ENCODE results near the gene EPB41L4B.
"Not testable (repeated sequence)": the region's sequence is repeated elsewhere in the genome, so short reads cannot be mapped to it uniquely, and the experiment has no call there.

The EPB41L4B gene

DNA sequence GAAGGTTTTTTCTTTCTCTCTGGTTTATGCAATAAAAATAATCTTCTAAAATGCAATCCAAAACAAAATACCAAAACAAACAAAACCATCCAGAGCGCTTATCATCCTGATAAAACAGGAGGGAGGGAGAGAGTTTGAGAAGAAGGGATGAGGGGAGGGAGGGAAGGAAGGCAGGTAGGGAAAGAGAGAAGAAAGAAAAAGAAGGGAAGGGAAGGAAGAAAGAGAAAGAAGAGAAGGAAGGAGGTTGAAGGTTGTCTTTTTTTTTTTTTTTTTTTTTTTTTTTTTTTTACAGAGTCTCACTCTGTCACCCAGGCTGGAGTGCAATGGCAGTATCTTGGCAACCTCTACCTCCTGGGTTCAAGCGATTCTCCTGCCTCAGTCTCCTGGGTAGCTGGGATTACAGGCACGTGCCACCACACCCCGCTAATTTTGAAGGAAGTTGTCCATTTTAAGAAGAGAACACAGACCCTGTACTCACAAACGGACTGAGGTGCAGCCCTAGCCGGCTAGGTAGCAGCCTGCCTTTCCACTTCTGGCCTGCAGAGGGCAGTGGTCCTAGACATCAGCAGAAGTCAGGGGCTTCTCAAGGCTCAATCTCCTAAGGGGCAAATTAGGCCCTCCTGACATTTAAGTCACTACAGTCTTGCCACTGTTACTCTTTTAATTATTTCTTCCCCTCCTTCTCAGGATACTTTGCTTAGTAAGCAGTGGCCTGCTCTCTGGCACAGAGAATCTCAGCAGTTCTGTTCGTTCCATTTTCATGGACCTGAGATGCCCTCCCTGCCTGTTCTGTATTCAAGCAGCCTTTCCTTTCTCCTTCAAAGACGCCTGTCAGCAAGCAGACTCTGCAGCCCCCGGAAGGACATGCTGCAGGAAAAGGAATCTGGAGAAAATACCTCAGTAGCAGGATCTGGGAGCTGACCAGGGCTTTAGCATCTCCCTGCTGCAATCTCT lies 76.4 kb downstream of the EPB41L4B start:
- DNase-seq (ENCODE audit: low spot score): peak; percentile 64

- DNase-seq (ENCODE audit: low spot score): no peak
Observed at GRCh38 chr9:109242741-109243140, 78.1 kb downstream of the EPB41L4B start.

GRCh38 chr9:109242014-109242413 lies 78.8 kb downstream of the EPB41L4B start:
- no peak for DNase-seq (ENCODE audit: low spot score)

DNA sequence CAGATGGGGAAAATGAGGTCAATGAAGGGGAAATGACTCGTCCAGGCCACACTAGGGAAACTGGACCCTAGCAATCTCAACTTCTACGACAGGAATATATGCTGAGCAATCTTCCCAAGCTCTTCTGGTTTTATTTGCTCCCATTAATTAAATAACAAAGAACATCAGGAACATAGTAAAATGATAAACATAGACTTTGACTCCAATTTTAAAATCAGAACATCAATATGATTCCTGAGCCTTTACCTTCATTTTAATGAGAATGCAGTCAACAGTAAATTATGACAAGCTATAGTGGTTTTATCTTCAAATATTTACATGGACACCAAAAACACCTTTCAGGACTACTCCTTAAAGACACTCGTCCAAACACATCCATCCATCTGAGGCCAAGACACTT lies 79.7 kb downstream of the EPB41L4B start:
- no peak for DNase-seq (ENCODE audit: low spot score)

- DNase-seq (ENCODE audit: low spot score): no peak
Observed at GRCh38 chr9:109239240-109239639, 81.6 kb downstream of the EPB41L4B start.

GRCh38 chr9:109238655-109239054 lies 82.2 kb downstream of the EPB41L4B start:
- DNase-seq (ENCODE audit: low spot score): no peak

GRCh38 chr9:109238125-109238524 lies 82.7 kb downstream of the EPB41L4B start:
- no peak for DNase-seq (ENCODE audit: low spot score)

DNA sequence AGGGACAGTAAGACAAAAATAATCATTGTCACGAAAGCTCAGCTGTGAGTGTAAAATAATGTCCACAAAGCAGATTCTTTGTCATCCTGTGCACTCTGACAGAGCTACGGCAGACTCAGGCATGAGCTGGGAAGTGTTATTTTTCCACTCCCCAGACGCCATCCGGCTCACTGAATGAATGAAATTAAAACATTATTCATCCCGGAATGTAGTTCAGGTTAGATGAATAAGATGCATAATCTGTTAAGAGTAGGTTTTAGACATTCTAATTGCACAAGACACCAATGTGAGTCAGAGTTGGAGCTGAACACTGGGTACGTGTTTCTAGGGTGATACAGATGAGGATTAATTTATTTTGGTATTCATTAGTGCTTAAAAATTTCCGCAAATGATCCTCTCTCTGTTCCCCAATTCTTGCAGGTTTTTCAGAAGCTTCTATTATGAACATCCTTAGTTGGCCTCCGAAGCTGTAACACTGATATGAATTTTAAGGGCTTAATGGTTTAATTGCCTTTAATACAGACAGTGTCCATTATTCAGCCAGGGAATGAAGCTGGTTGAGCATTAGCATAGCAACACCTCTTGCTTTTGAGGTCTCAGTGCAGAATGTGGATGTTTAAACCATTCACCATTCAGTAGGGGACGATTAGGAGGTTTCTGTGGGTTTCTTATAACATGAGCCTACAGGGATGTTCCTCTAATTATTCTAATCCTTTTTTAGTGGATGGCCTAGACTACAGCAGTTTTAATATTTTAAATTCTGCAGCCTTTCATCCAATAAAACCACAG lies 88.2 kb downstream of the EPB41L4B start:
- no peak for DNase-seq (ENCODE audit: low spot score)

GRCh38 chr9:109231593-109231992 lies 89.3 kb downstream of the EPB41L4B start:
- DNase-seq (ENCODE audit: low spot score): no peak

- no peak for DNase-seq (ENCODE audit: low spot score)
Observed at GRCh38 chr9:109230277-109230676, 90.6 kb downstream of the EPB41L4B start.

GRCh38 chr9:109229682-109230081 lies 91.2 kb downstream of the EPB41L4B start:
- no peak for DNase-seq (ENCODE audit: low spot score)

DNA sequence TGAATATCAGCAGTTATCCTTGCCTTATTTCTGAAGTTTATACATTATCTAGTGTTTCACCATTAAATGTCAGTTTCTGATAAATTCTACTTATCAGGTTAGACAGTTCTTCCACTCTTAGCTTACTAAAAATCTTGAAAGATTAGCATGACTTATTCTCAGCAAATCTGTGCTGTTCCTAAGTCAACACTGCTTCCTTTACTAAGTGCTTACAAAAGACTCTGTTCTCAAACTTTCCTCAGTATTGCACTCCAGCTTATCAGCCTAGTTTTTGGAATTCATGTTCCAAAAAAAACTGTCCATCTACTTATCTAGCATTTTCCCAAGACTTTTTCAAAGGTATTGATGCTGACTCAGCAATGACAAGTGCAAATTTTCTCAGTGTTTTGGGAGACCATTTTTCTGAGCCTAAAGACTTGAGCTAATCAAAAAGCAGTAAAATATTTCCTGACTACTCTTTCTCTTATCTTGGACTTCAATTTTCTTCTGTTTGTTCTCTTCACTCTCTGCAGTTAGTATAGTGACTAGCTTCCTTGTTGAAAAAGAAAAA lies 92.7 kb downstream of the EPB41L4B start:
- DNase-seq (ENCODE audit: low spot score): no peak

DNA sequence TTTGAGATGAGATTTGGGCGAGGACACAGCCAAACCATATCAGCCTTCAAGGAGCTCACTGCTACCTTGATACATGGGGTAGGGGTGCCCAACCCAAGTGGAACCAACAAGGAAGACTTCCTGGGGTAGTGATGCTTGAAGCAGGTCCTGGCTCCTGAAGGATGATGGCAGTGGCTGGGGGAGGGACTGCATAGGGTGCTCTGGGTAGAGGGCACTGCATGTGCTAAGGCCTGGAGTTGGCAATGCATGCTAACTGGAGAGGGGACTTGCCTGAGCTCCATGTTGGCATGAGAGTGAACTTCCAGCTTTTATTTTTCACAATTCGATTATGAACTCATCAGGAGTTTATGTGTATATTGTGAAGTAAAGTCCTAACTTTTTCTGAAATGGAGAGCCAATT lies 95.2 kb downstream of the EPB41L4B start:
- DNase-seq (ENCODE audit: low spot score): no peak

DNA sequence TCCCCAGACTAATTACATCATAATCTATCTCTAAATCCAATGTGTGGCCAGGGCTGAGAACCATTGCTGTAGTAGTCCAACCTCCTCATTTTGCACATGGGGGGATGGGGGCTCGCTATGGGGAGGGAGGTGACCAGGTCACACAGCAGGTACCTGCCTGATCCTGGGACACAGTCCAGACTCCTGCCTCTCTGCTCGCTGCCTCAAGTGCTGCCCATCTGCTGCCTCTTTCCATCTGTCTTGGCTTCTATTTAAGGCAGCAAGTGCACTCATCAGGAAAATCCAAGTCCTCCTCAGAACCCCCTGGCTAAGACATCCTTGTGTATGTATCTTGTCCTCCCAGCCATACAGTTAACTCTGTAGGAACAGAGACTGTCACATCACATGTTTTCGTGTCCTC lies 96.1 kb downstream of the EPB41L4B start:
- no peak for DNase-seq (ENCODE audit: low spot score)

GRCh38 chr9:109218242-109218641 lies 102.6 kb downstream of the EPB41L4B start:
- DNase-seq (ENCODE audit: low spot score): not testable (repeated sequence)

GRCh38 chr9:109214414-109214813 lies 106.4 kb downstream of the EPB41L4B start:
- no peak for DNase-seq (ENCODE audit: low spot score)

DNA sequence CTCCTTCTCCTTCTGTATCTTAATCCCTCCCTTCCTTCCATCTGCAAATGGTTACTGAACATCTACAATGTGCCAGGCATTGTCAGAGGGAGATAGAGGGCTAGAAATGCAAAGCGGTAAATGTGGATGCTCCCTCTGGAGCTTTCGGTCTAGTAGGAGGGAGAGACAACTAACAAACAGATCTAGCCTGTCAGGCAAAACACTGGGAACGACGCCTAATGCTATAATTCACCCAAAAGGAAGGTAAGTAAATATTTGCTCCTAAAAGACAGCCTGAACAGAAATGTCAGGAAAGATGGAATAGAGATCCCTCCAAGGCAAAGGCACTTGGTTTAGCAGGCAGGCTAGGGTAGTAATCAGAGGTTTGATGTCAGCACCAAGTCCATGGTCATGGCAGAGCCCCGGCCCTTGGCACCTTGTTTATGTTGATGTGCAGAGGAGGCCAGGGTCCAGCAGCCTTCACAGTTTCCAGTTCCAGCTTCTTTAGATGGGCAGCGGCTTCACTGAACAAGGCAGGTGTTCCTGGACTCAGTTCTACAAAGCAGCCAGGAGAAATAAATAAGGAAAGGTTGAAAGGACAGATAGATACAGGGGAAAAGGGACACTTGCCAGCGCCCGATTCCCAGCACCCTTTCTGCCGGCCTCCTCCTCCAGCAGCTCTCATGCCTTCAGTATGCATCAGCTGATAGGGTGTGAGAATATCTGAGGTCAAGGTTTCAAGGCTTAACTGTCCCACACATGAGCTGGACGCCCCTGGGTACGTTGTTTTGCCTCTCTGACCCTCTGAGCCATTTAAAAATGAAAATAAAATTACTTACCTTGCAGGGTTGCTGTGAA lies 107.4 kb downstream of the EPB41L4B start:
- DNase-seq (ENCODE audit: low spot score): no peak

GRCh38 chr9:109212768-109213167 lies 108.1 kb downstream of the EPB41L4B start:
- no peak for DNase-seq (ENCODE audit: low spot score)

DNA sequence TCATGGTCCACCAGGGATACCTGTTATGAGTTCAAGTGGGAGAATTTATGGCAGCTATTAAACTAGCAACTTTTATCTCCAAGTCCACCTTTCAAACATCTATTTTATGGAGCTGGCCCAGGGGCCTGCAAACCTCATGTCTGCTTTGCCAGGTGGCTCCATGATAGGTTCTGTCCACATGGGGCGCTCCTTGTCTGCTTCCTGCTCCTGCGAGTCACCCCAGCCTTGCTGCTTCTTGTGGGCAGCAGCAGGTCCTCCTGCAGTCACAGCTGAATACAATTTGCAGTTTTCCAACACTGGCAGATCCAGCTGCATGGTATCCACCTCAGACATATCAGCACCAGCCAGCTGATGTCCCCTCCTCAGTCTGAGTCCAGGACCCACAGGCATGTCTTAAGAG lies 114.2 kb downstream of the EPB41L4B start:
- DNase-seq (ENCODE audit: low spot score): no peak

- DNase-seq (ENCODE audit: low spot score): no peak
Observed at GRCh38 chr9:109205526-109205925, 115.3 kb downstream of the EPB41L4B start.

DNA sequence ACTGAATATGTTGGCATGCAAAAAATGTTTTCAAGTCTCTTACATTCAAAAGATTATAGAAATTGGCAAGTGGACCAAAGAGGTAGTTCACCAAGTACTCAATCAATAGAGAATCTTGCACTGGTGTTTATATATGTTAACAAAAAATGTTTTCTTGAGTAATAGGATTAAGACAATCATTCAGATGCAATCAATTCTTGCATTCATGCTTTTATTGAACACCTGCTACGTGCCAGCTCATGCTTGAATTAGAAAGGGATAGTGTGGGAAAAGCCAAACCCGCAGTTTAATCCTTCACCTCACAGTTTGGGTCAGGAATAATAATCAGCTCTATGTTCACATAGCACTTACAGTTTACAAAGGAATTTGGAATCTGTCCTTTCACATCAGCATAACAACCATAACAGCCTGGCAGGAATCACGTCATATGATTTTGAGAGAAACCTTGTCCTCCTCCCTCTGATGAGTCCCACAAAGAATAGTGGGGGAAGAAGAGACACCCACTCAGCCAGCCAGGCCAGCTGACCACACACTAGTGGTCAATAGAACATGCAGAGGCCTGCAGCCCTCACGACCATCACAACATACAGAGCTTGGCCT lies 117.0 kb downstream of the EPB41L4B start:
- no peak for DNase-seq (ENCODE audit: low spot score)

All from CD4-positive, alpha-beta T cell treated with Interleukin-2 at 100 ng/mL for 4 hours (primary cell).